ENCODE measurements around the gene PJVK. TPM values are rescaled to one million over a fixed set of nuclear protein-coding genes. Genes with fewer than 3 reads are reported as not detected.

PJVK gene
- total RNA-seq, 1 experiment from 2014 or later = 3.7 TPM

- Histone ChIP-seq H3K27ac (ENCODE audit: low read length) (peak overlapping the region; percentile 96; the same call in 1 of the 2 replicates), H3K36me3 (ENCODE audit: control insufficient read depth, insufficient read depth, low read length) (peaks cover 13% of the 10 kb centered on the region), H3K4me3 (ENCODE audit: low read depth in 2 of 2, low read length in 2 of 2) (peak overlapping the region; percentile 88 to 95; a peak in 2 of 4 replicates), H3K9me3 (ENCODE audit: control insufficient read depth, insufficient read depth, low read depth, low read length) (no peaks in the 10 kb centered on the region), H3K4me1 (ENCODE audit: control insufficient read depth, insufficient read depth, low read length) (peaks cover 9% of the 10 kb centered on the region; the same call in 1 of the 2 replicates), H3K27me3 (ENCODE audit: control insufficient read depth, insufficient read depth, low read length) (no peaks in the 10 kb centered on the region)
- ATAC-seq (no peak), DNase-seq (ENCODE audit: low read depth, low spot score) (no peak)
- BruUV-seq (replicated peaks) = no TSS peak
- in situ Hi-C loops (cut with HindIII; ENCODE audit: low pct_unique_long_range_greater_than_20kb, low sequenced_read_pairs) (no loop called here), intact Hi-C loops (cut with micrococcal nuclease; ENCODE audit: unreplicated experiment) (no loop called here)
- TF ChIP-seq, protein P1, sequence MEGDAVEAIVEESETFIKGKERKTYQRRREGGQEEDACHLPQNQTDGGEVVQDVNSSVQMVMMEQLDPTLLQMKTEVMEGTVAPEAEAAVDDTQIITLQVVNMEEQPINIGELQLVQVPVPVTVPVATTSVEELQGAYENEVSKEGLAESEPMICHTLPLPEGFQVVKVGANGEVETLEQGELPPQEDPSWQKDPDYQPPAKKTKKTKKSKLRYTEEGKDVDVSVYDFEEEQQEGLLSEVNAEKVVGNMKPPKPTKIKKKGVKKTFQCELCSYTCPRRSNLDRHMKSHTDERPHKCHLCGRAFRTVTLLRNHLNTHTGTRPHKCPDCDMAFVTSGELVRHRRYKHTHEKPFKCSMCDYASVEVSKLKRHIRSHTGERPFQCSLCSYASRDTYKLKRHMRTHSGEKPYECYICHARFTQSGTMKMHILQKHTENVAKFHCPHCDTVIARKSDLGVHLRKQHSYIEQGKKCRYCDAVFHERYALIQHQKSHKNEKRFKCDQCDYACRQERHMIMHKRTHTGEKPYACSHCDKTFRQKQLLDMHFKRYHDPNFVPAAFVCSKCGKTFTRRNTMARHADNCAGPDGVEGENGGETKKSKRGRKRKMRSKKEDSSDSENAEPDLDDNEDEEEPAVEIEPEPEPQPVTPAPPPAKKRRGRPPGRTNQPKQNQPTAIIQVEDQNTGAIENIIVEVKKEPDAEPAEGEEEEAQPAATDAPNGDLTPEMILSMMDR (IDR thresholded peaks at IDR 0.05) = no peak
- no peak for TF ChIP-seq SIN3A (IDR thresholded peaks at IDR 0.05; ENCODE audit: borderline replicate concordance, insufficient read depth, low read depth, low read length)
- TF ChIP-seq, protein P2, sequence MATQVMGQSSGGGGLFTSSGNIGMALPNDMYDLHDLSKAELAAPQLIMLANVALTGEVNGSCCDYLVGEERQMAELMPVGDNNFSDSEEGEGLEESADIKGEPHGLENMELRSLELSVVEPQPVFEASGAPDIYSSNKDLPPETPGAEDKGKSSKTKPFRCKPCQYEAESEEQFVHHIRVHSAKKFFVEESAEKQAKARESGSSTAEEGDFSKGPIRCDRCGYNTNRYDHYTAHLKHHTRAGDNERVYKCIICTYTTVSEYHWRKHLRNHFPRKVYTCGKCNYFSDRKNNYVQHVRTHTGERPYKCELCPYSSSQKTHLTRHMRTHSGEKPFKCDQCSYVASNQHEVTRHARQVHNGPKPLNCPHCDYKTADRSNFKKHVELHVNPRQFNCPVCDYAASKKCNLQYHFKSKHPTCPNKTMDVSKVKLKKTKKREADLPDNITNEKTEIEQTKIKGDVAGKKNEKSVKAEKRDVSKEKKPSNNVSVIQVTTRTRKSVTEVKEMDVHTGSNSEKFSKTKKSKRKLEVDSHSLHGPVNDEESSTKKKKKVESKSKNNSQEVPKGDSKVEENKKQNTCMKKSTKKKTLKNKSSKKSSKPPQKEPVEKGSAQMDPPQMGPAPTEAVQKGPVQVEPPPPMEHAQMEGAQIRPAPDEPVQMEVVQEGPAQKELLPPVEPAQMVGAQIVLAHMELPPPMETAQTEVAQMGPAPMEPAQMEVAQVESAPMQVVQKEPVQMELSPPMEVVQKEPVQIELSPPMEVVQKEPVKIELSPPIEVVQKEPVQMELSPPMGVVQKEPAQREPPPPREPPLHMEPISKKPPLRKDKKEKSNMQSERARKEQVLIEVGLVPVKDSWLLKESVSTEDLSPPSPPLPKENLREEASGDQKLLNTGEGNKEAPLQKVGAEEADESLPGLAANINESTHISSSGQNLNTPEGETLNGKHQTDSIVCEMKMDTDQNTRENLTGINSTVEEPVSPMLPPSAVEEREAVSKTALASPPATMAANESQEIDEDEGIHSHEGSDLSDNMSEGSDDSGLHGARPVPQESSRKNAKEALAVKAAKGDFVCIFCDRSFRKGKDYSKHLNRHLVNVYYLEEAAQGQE (IDR thresholded peaks at IDR 0.05; ENCODE audit: insufficient read depth in 1 of 2, low read depth in 2 of 2, low read length in 1 of 2) = no peak
- no peak for TF ChIP-seq TCF7L2 (IDR thresholded peaks at IDR 0.05; ENCODE audit: low read depth, low read length)
- no peak for TF ChIP-seq POLR2AphosphoS5 (IDR thresholded peaks at IDR 0.05; ENCODE audit: low read depth, low read length)
- ChIA-PET POLR2A (no interaction called here), CTCF (no interaction called here)
Observed at GRCh38 chr2:178452334-178452733, 1.2 kb downstream of the PJVK start.

DNA sequence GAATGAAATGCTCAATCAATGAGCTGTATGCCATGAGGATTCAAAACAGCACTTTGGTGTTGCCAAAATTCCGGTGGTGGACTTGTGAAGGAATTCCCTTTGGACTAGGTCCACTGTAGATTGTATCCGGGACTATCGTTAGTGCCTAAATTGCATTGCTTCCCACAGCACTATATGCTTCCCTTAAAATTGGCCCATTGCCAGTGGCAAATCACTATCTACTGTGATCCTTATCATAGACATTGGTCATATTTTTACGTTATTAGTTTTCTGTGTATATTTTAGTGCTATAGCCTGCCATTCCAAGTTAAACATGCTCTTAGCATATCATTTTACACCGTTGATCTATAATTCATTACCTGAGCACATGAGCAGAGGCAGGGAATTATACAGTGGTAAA, 1.7 kb downstream of the PJVK start:
- POLR2A ChIA-PET = no interaction called here

More for the DNA sequence above, 1.7 kb downstream of the PJVK start:
- ATAC-seq (no peak), DNase-seq (ENCODE audit: low read depth, low spot score) (no peak)
- H3K27ac ChIP-seq (ENCODE audit: low read length) = no peak overlapping the region
- BruUV-seq (replicated peaks) = no TSS peak
- CTCF ChIA-PET = no interaction called here
- no peak overlapping the region for H3K4me3 ChIP-seq (ENCODE audit: low read depth in 2 of 2, low read length in 2 of 2)
- no peaks in the 10 kb centered on the region for H3K9me3 ChIP-seq (ENCODE audit: control insufficient read depth, insufficient read depth, low read depth, low read length)
- H3K27me3 ChIP-seq (ENCODE audit: control insufficient read depth, insufficient read depth, low read length) = no peaks in the 10 kb centered on the region
- TF ChIP-seq POLR2AphosphoS5 (IDR thresholded peaks at IDR 0.05; ENCODE audit: low read depth, low read length) (no peak), TCF7L2 (IDR thresholded peaks at IDR 0.05; ENCODE audit: low read depth, low read length) (no peak), SIN3A (IDR thresholded peaks at IDR 0.05; ENCODE audit: borderline replicate concordance, insufficient read depth, low read depth, low read length) (no peak)
- TF ChIP-seq, protein P2 (IDR thresholded peaks at IDR 0.05; ENCODE audit: insufficient read depth in 1 of 2, low read depth in 2 of 2, low read length in 1 of 2) = no peak
- TF ChIP-seq, protein P1 (IDR thresholded peaks at IDR 0.05) = no peak
- in situ Hi-C loops (cut with HindIII; ENCODE audit: low pct_unique_long_range_greater_than_20kb, low sequenced_read_pairs) (no loop called here), intact Hi-C loops (cut with micrococcal nuclease; ENCODE audit: unreplicated experiment) (no loop called here)
- peaks cover 7% of the 10 kb centered on the region for H3K36me3 ChIP-seq (ENCODE audit: control insufficient read depth, insufficient read depth, low read length)
- peaks cover 9% of the 10 kb centered on the region; the same call in 1 of the 2 replicates for H3K4me1 ChIP-seq (ENCODE audit: control insufficient read depth, insufficient read depth, low read length)
